Measurements from ENCODE around the gene RNF144B. TPM values are rescaled to one million over a fixed set of nuclear protein-coding genes. Genes with fewer than 3 reads are reported as not detected.

The RNF144B gene
- polyA plus RNA-seq, 3 donors: 25.6 to 31.0 (median 27.9) TPM

DNA sequence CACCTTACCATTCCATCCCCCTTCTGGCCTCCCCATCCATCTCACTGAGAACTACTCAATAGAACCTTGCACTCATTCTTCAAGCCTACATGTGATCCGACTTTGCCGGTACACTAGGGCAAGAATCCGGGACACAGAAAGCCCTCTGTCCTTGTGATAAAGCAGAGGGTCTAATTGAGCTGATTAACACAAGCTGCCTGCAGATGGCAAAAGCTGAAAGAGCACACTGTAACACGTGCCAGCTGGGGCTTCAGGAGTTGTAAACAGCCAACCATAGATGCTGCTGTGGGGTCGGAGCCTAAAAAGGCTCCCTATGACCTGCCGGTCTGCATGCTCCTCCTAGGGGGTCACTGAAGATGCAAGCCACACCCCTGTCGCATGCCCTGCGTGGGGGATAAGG lies 124.1 kb downstream of the RNF144B start:
- DNase-seq: no peak
- TF ChIP-seq, protein P1, sequence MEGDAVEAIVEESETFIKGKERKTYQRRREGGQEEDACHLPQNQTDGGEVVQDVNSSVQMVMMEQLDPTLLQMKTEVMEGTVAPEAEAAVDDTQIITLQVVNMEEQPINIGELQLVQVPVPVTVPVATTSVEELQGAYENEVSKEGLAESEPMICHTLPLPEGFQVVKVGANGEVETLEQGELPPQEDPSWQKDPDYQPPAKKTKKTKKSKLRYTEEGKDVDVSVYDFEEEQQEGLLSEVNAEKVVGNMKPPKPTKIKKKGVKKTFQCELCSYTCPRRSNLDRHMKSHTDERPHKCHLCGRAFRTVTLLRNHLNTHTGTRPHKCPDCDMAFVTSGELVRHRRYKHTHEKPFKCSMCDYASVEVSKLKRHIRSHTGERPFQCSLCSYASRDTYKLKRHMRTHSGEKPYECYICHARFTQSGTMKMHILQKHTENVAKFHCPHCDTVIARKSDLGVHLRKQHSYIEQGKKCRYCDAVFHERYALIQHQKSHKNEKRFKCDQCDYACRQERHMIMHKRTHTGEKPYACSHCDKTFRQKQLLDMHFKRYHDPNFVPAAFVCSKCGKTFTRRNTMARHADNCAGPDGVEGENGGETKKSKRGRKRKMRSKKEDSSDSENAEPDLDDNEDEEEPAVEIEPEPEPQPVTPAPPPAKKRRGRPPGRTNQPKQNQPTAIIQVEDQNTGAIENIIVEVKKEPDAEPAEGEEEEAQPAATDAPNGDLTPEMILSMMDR (IDR thresholded peaks at IDR 0.05): no peak
- Histone ChIP-seq H3K79me2 (ENCODE audit: insufficient read depth, low read length) (no peaks in the 10 kb centered on the region), H3K9ac (ENCODE audit: insufficient read depth, low read length, poor library complexity, severe bottlenecking) (no peak overlapping the region), H3K27me3 (ENCODE audit: control insufficient read depth in 2 of 2, insufficient read depth in 2 of 2, low read length in 2 of 2) (no peaks in the 10 kb centered on the region), H4K20me1 (ENCODE audit: insufficient read depth, low read length) (no peaks in the 10 kb centered on the region), H3K4me1 (ENCODE audit: control insufficient read depth in 1 of 2, insufficient read depth in 2 of 2, low read length in 2 of 2) (peaks cover 6% of the 10 kb centered on the region in 2 donors), H2AFZ (ENCODE audit: insufficient read depth, low read depth, low read length, poor library complexity, severe bottlenecking) (no peak overlapping the region), H3K27ac (ENCODE audit: low read depth in 1 of 2, low read length in 2 of 2) (no peak overlapping the region), H3K4me3 (replicated peaks in 1 of 3; ENCODE audit: low read depth in 2 of 3, low read length in 3 of 3) (no peak overlapping the region), H3K36me3 (replicated peaks in 1 of 2; ENCODE audit: control insufficient read depth in 1 of 2, insufficient read depth in 2 of 2, low read length in 2 of 2) (no peaks in the 10 kb centered on the region), H3K4me2 (replicated peaks; ENCODE audit: extremely low read depth, low read length, poor library complexity, severe bottlenecking) (no peak overlapping the region), H3K9me3 (replicated peaks in 1 of 2; ENCODE audit: control insufficient read depth in 1 of 2, insufficient read depth in 1 of 2, low read length in 2 of 2) (peaks cover 0 to 4% of the 10 kb centered on the region in 2 donors)
- H3K4me3 Mint-ChIP-seq: no peak overlapping the region
- 97% methylated on average over 8 of the region's 8 CpGs for WGBS (ENCODE audit: insufficient coverage)
- intact Hi-C loops (cut with micrococcal nuclease): no loop called here
- no peaks in the 10 kb centered on the region for H3K36me3 Mint-ChIP-seq
- peaks cover 0 to 5% (median 0%) of the 10 kb centered on the region in 7 donors for H3K9me3 Mint-ChIP-seq
- H3K4me1 Mint-ChIP-seq: peaks cover 4% of the 10 kb centered on the region
- no peak overlapping the region for H3K27ac Mint-ChIP-seq
- peaks cover 0 to 3% (median 2%) of the 10 kb centered on the region in 3 donors for H3K27me3 Mint-ChIP-seq (ENCODE audit: low read depth in 3 of 3)

DNA sequence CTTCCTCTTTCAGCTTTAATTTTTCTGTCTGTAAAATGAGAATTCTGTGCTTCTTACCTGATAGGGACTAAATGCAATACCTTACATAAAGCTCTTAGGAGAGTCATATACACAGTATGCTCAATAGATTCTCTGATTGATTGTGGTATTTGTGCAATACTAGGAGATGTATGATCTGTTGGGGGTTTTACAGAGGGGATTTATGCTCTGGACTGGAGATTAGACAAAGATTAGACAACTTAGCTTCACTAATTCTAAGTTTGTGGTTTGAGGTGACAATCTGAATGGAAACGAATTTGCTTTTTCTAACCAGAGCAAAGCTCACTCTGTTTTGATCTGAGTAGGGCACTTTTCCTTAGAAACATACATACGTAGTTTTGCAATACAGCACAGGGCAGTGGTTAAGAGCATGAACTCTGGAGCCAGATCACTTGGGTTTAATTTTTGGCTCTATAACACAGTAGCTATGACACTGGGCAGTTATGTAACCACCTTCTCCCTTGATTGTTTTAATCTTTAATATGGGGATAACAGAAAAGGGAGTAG lies 126.2 kb downstream of the RNF144B start:
- Histone ChIP-seq H3K4me2 (replicated peaks; ENCODE audit: extremely low read depth, low read length, poor library complexity, severe bottlenecking) (no peak overlapping the region), H3K4me3 (replicated peaks in 1 of 3; ENCODE audit: low read depth in 2 of 3, low read length in 3 of 3) (no peak overlapping the region), H3K36me3 (replicated peaks in 1 of 2; ENCODE audit: control insufficient read depth in 1 of 2, insufficient read depth in 2 of 2, low read length in 2 of 2) (no peaks in the 10 kb centered on the region), H3K4me1 (ENCODE audit: control insufficient read depth in 1 of 2, insufficient read depth in 2 of 2, low read length in 2 of 2) (peaks cover 6% of the 10 kb centered on the region in 2 donors), H3K9me3 (replicated peaks in 1 of 2; ENCODE audit: control insufficient read depth in 1 of 2, insufficient read depth in 1 of 2, low read length in 2 of 2) (peaks cover 0 to 4% of the 10 kb centered on the region in 2 donors), H3K79me2 (ENCODE audit: insufficient read depth, low read length) (no peaks in the 10 kb centered on the region), H3K9ac (ENCODE audit: insufficient read depth, low read length, poor library complexity, severe bottlenecking) (no peak overlapping the region), H3K27me3 (ENCODE audit: control insufficient read depth in 2 of 2, insufficient read depth in 2 of 2, low read length in 2 of 2) (no peaks in the 10 kb centered on the region), H4K20me1 (ENCODE audit: insufficient read depth, low read length) (no peaks in the 10 kb centered on the region), H3K27ac (ENCODE audit: low read depth in 1 of 2, low read length in 2 of 2) (no peak overlapping the region), H2AFZ (ENCODE audit: insufficient read depth, low read depth, low read length, poor library complexity, severe bottlenecking) (no peak overlapping the region)
- TF ChIP-seq, protein P1 (IDR thresholded peaks at IDR 0.05): no peak
- intact Hi-C loops (cut with micrococcal nuclease): no loop called here
- H3K4me1 Mint-ChIP-seq: peaks cover 4% of the 10 kb centered on the region
- peaks cover 0 to 5% (median 0%) of the 10 kb centered on the region in 7 donors for H3K9me3 Mint-ChIP-seq
- H3K27me3 Mint-ChIP-seq (ENCODE audit: low read depth in 3 of 3): peaks cover 2 to 4% (median 3%) of the 10 kb centered on the region in 3 donors
- H3K36me3 Mint-ChIP-seq: no peaks in the 10 kb centered on the region
- DNase-seq: no peak
- no peak overlapping the region for H3K4me3 Mint-ChIP-seq
- H3K27ac Mint-ChIP-seq: no peak overlapping the region
- no CpG with 5 or more reads among the region's 2 CpGs for WGBS (ENCODE audit: insufficient coverage)
